Neural cell (in vitro differentiated cells): ENCODE measurements around the gene ZBTB11. TPM values are rescaled to one million over a fixed set of nuclear protein-coding genes. Genes with fewer than 3 reads are reported as not detected.
"Not testable (repeated sequence)": the region's sequence is repeated elsewhere in the genome, so short reads cannot be mapped to it uniquely, and the experiment has no call there.

Experiments
- H2AFZ ChIP-seq: fragments of 200-600, 300-800 bp; sonication (generic), shearing (Covaris generic); 2 replicates; pipeline ENCODE4 v1.6.0; 2014; ENCODE audit warnings: low read depth, mild to moderate bottlenecking, antibody characterized with exemption, low read length, moderate library complexity
- H3F3A ChIP-seq: fragments of 200-600 bp; shearing (Covaris generic); 2 replicates; pipeline ENCODE4 v1.6.1; 2016; ENCODE audit warnings: mild to moderate bottlenecking, moderate library complexity, mixed read lengths, antibody characterized with exemption, low read length; ENCODE audit not compliant: insufficient read depth, poor library complexity, severe bottlenecking
- H3K27ac ChIP-seq: fragments of 200-600, 300-800 bp; sonication (generic), shearing (Covaris generic); 2 replicates; pipeline ENCODE4 v1.5.1; 2014; ENCODE audit warnings: mild to moderate bottlenecking, low read length, moderate library complexity
- H3K27me3 ChIP-seq: fragments of 300-800, 200-600 bp; sonication (generic), shearing (Covaris generic); 2 replicates; pipeline ENCODE4 v1.6.0; 2014; ENCODE audit warnings: mild to moderate bottlenecking, low read depth, low read length, moderate library complexity; ENCODE audit not compliant: insufficient read depth
- H3K36me3 ChIP-seq: fragments of 300-800, 200-600 bp; sonication (generic), shearing (Covaris generic); 2 replicates; pipeline ENCODE4 v1.5.1; 2014; ENCODE audit warnings: mild to moderate bottlenecking, antibody characterized with exemption, low read length, moderate library complexity; ENCODE audit not compliant: insufficient read depth
- H3K4me2 ChIP-seq: fragments of 300-800, 200-600 bp; sonication (generic), shearing (Covaris generic); 2 replicates; pipeline ENCODE4 v1.6.0; 2014; ENCODE audit warnings: mild to moderate bottlenecking, low read length
- H3K4me3 ChIP-seq: fragments of 300-800, 200-600 bp; sonication (generic), shearing (Covaris generic); 2 replicates; pipeline ENCODE4 v1.5.1; 2014; ENCODE audit warnings: mild to moderate bottlenecking, low read length, moderate library complexity
- H3K79me2 ChIP-seq: fragments of 200-600 bp; shearing (Covaris generic); replicated peaks from 2 replicates; pipeline ENCODE4 v1.6.0; 2014; ENCODE audit warnings: mild to moderate bottlenecking, low read length, moderate library complexity; ENCODE audit not compliant: insufficient read depth
- H3K9ac ChIP-seq: fragments of 300-800, 200-600 bp; sonication (generic), shearing (Covaris generic); 2 replicates; pipeline ENCODE4 v1.6.1; 2016; ENCODE audit warnings: mild to moderate bottlenecking, low read length, mixed read lengths
- H3K9me2 ChIP-seq: fragments of 200-600 bp; shearing (Covaris generic); 2 replicates; pipeline ENCODE4 v1.6.1; 2016; ENCODE audit warnings: mild to moderate bottlenecking, low read length, mixed read lengths; ENCODE audit not compliant: insufficient read depth
- H3K9me3 ChIP-seq: fragments of 200-600, 300-800 bp; sonication (generic), shearing (Covaris generic); 2 replicates; pipeline ENCODE4 v1.6.1; 2016; ENCODE audit warnings: mild to moderate bottlenecking, mixed run types, low read length, moderate library complexity, mixed read lengths
- H4K20me1 ChIP-seq: fragments of 200-600 bp; shearing (Covaris generic); 2 replicates; pipeline ENCODE4 v1.6.1; 2016; ENCODE audit warnings: mild to moderate bottlenecking, mixed run types; ENCODE audit not compliant: insufficient read depth
- CTCF ChIP-seq: fragments of 450-650 bp; IDR thresholded peaks from 2 replicates; pipeline ENCODE4 v1.5.1; 2014; ENCODE audit warnings: antibody characterized with exemption, mild to moderate bottlenecking, moderate library complexity; ENCODE audit not compliant: poor library complexity, severe bottlenecking
- EP300 ChIP-seq: fragments of 450-650 bp; conservative IDR thresholded peaks from 2 replicates; pipeline ENCODE4 v1.6.1; 2014; ENCODE audit warnings: antibody characterized with exemption, mild to moderate bottlenecking, moderate library complexity; ENCODE audit not compliant: poor library complexity, severe bottlenecking
- EZH2 ChIP-seq: fragments of 200-600, 300-800 bp; shearing (Covaris generic), sonication (generic); IDR thresholded peaks from 2 replicates; pipeline ENCODE4 v1.6.1; 2014; ENCODE audit warnings: antibody characterized with exemption, low read length, borderline replicate concordance, mild to moderate bottlenecking; ENCODE audit not compliant: insufficient read depth, poor library complexity, severe bottlenecking
- MXI1 ChIP-seq: fragments of 450-650 bp; conservative IDR thresholded peaks from 2 replicates; pipeline ENCODE4 v1.6.1; 2014; ENCODE audit warnings: antibody characterized with exemption, mild to moderate bottlenecking; ENCODE audit not compliant: poor library complexity, severe bottlenecking
- POLR2AphosphoS5 ChIP-seq: IDR thresholded peaks from 2 replicates; pipeline ENCODE4 v1.6.1; 2012
- RAD21 ChIP-seq: fragments of 450-650 bp; conservative IDR thresholded peaks from 2 replicates; pipeline ENCODE4 v1.6.1; 2014; ENCODE audit warnings: antibody characterized with exemption, mild to moderate bottlenecking, moderate library complexity
- REST ChIP-seq: IDR thresholded peaks from 2 replicates; pipeline ENCODE4 v1.6.1; 2012; ENCODE audit warnings: borderline replicate concordance
- SMC3 ChIP-seq: fragments of 450-650 bp; conservative IDR thresholded peaks from 2 replicates; pipeline ENCODE4 v1.6.1; 2014; ENCODE audit warnings: antibody characterized with exemption, mild to moderate bottlenecking, moderate library complexity; ENCODE audit not compliant: poor library complexity
- TAF1 ChIP-seq: IDR thresholded peaks from 2 replicates; pipeline ENCODE4 v1.6.1; 2012; ENCODE audit warnings: low read depth
- polyA plus RNA-seq: library from polyadenylated mRNA; depleted of rRNA; stranded (reverse); fragments of >200 nt; gene quantifications from 2 replicates; pipeline ENCODE4 v1.2.3, GENCODE V29; 2014

Gene ZBTB11
- polyA plus RNA-seq, 1 donor from 2014 or later, result 23.5 TPM

GRCh38 chr3:101641397-101642115, 35.4 kb downstream of the ZBTB11 start:
- H4K20me1 ChIP-seq, H3K4me3 ChIP-seq, H3K9me2 ChIP-seq, H3F3A ChIP-seq, H2AFZ ChIP-seq, H3K36me3 ChIP-seq, H3K27me3 ChIP-seq, H3K9me3 ChIP-seq, H3K79me2 ChIP-seq, H3K9ac ChIP-seq, H3K4me2 ChIP-seq, H3K27ac ChIP-seq: not testable (repeated sequence)

GRCh38 chr3:101640256-101640655, 36.7 kb downstream of the ZBTB11 start:
- Histone ChIP-seq H3K4me2 (no peak overlapping the region), H3K36me3 (no peaks in the 10 kb centered on the region), H2AFZ (no peak overlapping the region), H3K79me2 (no peaks in the 10 kb centered on the region), H3K4me3 (no peak overlapping the region), H3K9me2 (no peaks in the 10 kb centered on the region), H3K27me3 (no peaks in the 10 kb centered on the region), H3K9ac (no peak overlapping the region), H4K20me1 (no peaks in the 10 kb centered on the region), H3F3A (no peaks in the 10 kb centered on the region), H3K9me3 (no peaks in the 10 kb centered on the region), H3K27ac (no peak overlapping the region)
- no peak for TF ChIP-seq TAF1
- no peak for TF ChIP-seq CTCF
- TF ChIP-seq EZH2, result no peak
- TF ChIP-seq EP300, result no peak
- no peak for TF ChIP-seq POLR2AphosphoS5
- TF ChIP-seq REST, result no peak
- no peak for TF ChIP-seq RAD21
- no peak for TF ChIP-seq MXI1
- TF ChIP-seq SMC3, result no peak
